Activated CD4-positive, alpha-beta T cell treated with anti-CD3 and anti-CD28 coated beads, Interleukin-2, amount 10 ng/mL, durations not matched to agents 7 days and 5 days (primary cell): ENCODE measurements around the gene TMEM217. TPM values are rescaled to one million over a fixed set of nuclear protein-coding genes. Genes with fewer than 3 reads are reported as not detected.

ENCODE experiments used
- CTCF ChIA-PET: fragments of 350-600 bp; sonication (Branson Sonifier 250); formaldehyde crosslinking; loops from one replicate; lab custom pipeline; 2021; ENCODE audit warnings: antibody characterized with exemption; lab: Charles Lee
- POLR2A ChIA-PET: fragments of 350-600 bp; sonication (Branson Sonifier 250); formaldehyde crosslinking; loops from one replicate; lab custom pipeline; 2021; ENCODE audit warnings: antibody characterized with exemption; lab: Charles Lee
- DNase-seq: peaks from one replicate; pipeline ENCODE4 v3.0.0-alpha.2; 2020
- H3K27ac Mint-ChIP-seq: one replicate; pipeline ENCODE4 v1.8.0; 2021; ENCODE audit warnings: mild to moderate bottlenecking, moderate library complexity, mixed read lengths
- H3K27me3 Mint-ChIP-seq: one replicate; pipeline ENCODE4 v1.8.0; 2021; ENCODE audit warnings: mixed read lengths
- H3K36me3 Mint-ChIP-seq: one replicate; pipeline ENCODE4 v1.8.0; 2021; ENCODE audit warnings: low read depth, mixed read lengths
- H3K4me1 Mint-ChIP-seq: one replicate; pipeline ENCODE4 v1.8.0; 2021; ENCODE audit warnings: mixed read lengths
- H3K4me3 Mint-ChIP-seq: one replicate; pipeline ENCODE4 v1.8.0; 2021; ENCODE audit warnings: mild to moderate bottlenecking, moderate library complexity, mixed read lengths
- H3K9me3 Mint-ChIP-seq: one replicate; pipeline ENCODE4 v1.8.0; 2021; ENCODE audit warnings: mixed read lengths
- total RNA-seq, 2 experiments: library from RNA; stranded (reverse); gene quantifications; one replicate each; pipeline ENCODE4 v1.2.3, GENCODE V29; 2021

Gene TMEM217
- total RNA-seq, 2 experiments from 2014 or later = 0.92 to 1.3 TPM

- POLR2A ChIA-PET = no interaction called here
- CTCF ChIA-PET = interaction anchor here (0.6 to 1.7 kb wide), 3 partner anchors 10 to 33 kb away, joined by 3 to 9 read pairs (median 3); partner anchors contain the start of genes TBC1D22B and TMEM217
- Mint-ChIP-seq H3K36me3 (peaks cover 40% of the 10 kb centered on the region), H3K27me3 (no peaks in the 10 kb centered on the region), H3K4me1 (peaks cover 83% of the 10 kb centered on the region), H3K27ac (peak overlapping the region; percentile 38), H3K9me3 (no peaks in the 10 kb centered on the region), H3K4me3 (no peak overlapping the region)
- DNase-seq = no peak
Observed at GRCh38 chr6:37275350-37275749, 17.4 kb upstream of the TMEM217 start.

- H3K4me1 Mint-ChIP-seq = peaks cover 67% of the 10 kb centered on the region
- ChIA-PET POLR2A (no interaction called here), CTCF (interaction anchor here (1.1 to 1.7 kb wide), 4 partner anchors 16 to 28 kb away, joined by 3 to 8 read pairs (median 4); partner anchors contain the start of genes TBC1D22B and TMEM217)
Observed at GRCh38 chr6:37273690-37274089, 15.7 kb upstream of the TMEM217 start.

GRCh38 chr6:37272834-37273566, 15.1 kb upstream of the TMEM217 start:
- Mint-ChIP-seq H3K4me3 (peak overlapping the region; percentile 51), H3K36me3 (peaks cover 46% of the 10 kb centered on the region)
- POLR2A ChIA-PET = no interaction called here

More at GRCh38 chr6:37273690-37274089, 15.7 kb upstream of the TMEM217 start:
- Mint-ChIP-seq H3K27ac (peak overlapping the region; percentile 88), H3K36me3 (peaks cover 42% of the 10 kb centered on the region), H3K27me3 (no peaks in the 10 kb centered on the region), H3K4me3 (peak overlapping the region; percentile 51), H3K9me3 (no peaks in the 10 kb centered on the region)
- no peak for DNase-seq

GRCh38 chr6:37269105-37269504, 11.2 kb upstream of the TMEM217 start:
- Mint-ChIP-seq H3K4me3 (no peak overlapping the region), H3K4me1 (peaks cover 50% of the 10 kb centered on the region), H3K27ac (no peak overlapping the region), H3K27me3 (no peaks in the 10 kb centered on the region), H3K36me3 (peaks cover 33% of the 10 kb centered on the region), H3K9me3 (no peaks in the 10 kb centered on the region)
- no peak for DNase-seq
- POLR2A ChIA-PET = no interaction called here
- CTCF ChIA-PET = no interaction called here

More at GRCh38 chr6:37272834-37273566, 15.1 kb upstream of the TMEM217 start:
- H3K27me3 Mint-ChIP-seq = no peaks in the 10 kb centered on the region
- no peaks in the 10 kb centered on the region for H3K9me3 Mint-ChIP-seq
- CTCF ChIA-PET = interaction anchor here (0.6 to 1.6 kb wide), 7 partner anchors 15 to 1542 kb away, joined by 3 to 8 read pairs (median 3); partner anchors contain the start of gene TBC1D22B
- peak; percentile 43 for DNase-seq
- H3K4me1 Mint-ChIP-seq = peaks cover 62% of the 10 kb centered on the region
- peak overlapping the region; percentile 88 for H3K27ac Mint-ChIP-seq

GRCh38 chr6:37265860-37266259, 7.9 kb upstream of the TMEM217 start:
- Mint-ChIP-seq H3K27ac (no peak overlapping the region), H3K4me3 (no peak overlapping the region), H3K27me3 (no peaks in the 10 kb centered on the region), H3K4me1 (peaks cover 48% of the 10 kb centered on the region), H3K9me3 (no peaks in the 10 kb centered on the region), H3K36me3 (peaks cover 39% of the 10 kb centered on the region)
- POLR2A ChIA-PET = no interaction called here
- CTCF ChIA-PET = interaction anchor here (1.4 kb wide), 1 partner anchor 10 kb away, joined by 9 read pairs; no protein-coding TSS in a partner anchor
- DNase-seq = no peak

GRCh38 chr6:37265001-37265400, 7.1 kb upstream of the TMEM217 start:
- H3K9me3 Mint-ChIP-seq = no peaks in the 10 kb centered on the region
- POLR2A ChIA-PET = no interaction called here
- H3K36me3 Mint-ChIP-seq = peaks cover 34% of the 10 kb centered on the region
- CTCF ChIA-PET = interaction anchor here (0.8 to 1.4 kb wide), 2 partner anchors 10 to 12 kb away, joined by 3 to 9 read pairs; no protein-coding TSS in a partner anchor
- no peaks in the 10 kb centered on the region for H3K27me3 Mint-ChIP-seq
- DNase-seq = no peak
- no peak overlapping the region for H3K27ac Mint-ChIP-seq
- H3K4me3 Mint-ChIP-seq = no peak overlapping the region
- H3K4me1 Mint-ChIP-seq = peaks cover 53% of the 10 kb centered on the region

- ChIA-PET CTCF (interaction anchor here (0.6 to 1.8 kb wide), 3 partner anchors 17 to 600 kb away, joined by 3 to 5 read pairs (median 3); no protein-coding TSS in a partner anchor), POLR2A (no interaction called here)
- Mint-ChIP-seq H3K4me3 (no peak overlapping the region), H3K27ac (no peak overlapping the region), H3K4me1 (peaks cover 66% of the 10 kb centered on the region), H3K9me3 (no peaks in the 10 kb centered on the region), H3K36me3 (peaks cover 17% of the 10 kb centered on the region), H3K27me3 (no peaks in the 10 kb centered on the region)
- no peak for DNase-seq
Observed at GRCh38 chr6:37262446-37263026, 4.6 kb upstream of the TMEM217 start.

- H3K4me3 Mint-ChIP-seq = no peak overlapping the region
- CTCF ChIA-PET = interaction anchor here (0.8 to 1.8 kb wide), 6 partner anchors 8 to 90 kb away, joined by 3 to 5 read pairs (median 4); no protein-coding TSS in a partner anchor
- POLR2A ChIA-PET = interaction anchor here (0.6 to 0.7 kb wide), 3 partner anchors 14 to 1057 kb away, joined by 3 to 4 read pairs (median 3); no protein-coding TSS in a partner anchor
- no peak for DNase-seq
- no peaks in the 10 kb centered on the region for H3K27me3 Mint-ChIP-seq
- no peaks in the 10 kb centered on the region for H3K9me3 Mint-ChIP-seq
- H3K36me3 Mint-ChIP-seq = peaks cover 17% of the 10 kb centered on the region
- peaks cover 76% of the 10 kb centered on the region for H3K4me1 Mint-ChIP-seq
- no peak overlapping the region for H3K27ac Mint-ChIP-seq
Observed at GRCh38 chr6:37261198-37261597, 3.3 kb upstream of the TMEM217 start.

GRCh38 chr6:37260444-37260843, 2.5 kb upstream of the TMEM217 start:
- H3K9me3 Mint-ChIP-seq = no peaks in the 10 kb centered on the region
- POLR2A ChIA-PET = no interaction called here
- H3K27ac Mint-ChIP-seq = peak overlapping the region; percentile 88
- DNase-seq = no peak
- H3K4me1 Mint-ChIP-seq = peaks cover 72% of the 10 kb centered on the region
- H3K27me3 Mint-ChIP-seq = no peaks in the 10 kb centered on the region
- H3K36me3 Mint-ChIP-seq = peaks cover 18% of the 10 kb centered on the region
- H3K4me3 Mint-ChIP-seq = peak overlapping the region; percentile 12
- CTCF ChIA-PET = interaction anchor here (1.0 to 1.6 kb wide), 2 partner anchors 29 to 89 kb away, joined by 4 to 5 read pairs; no protein-coding TSS in a partner anchor

- CTCF ChIA-PET = no interaction called here
- Mint-ChIP-seq H3K27me3 (no peaks in the 10 kb centered on the region), H3K4me1 (peaks cover 68% of the 10 kb centered on the region), H3K27ac (peak overlapping the region; percentile 88), H3K9me3 (no peaks in the 10 kb centered on the region), H3K36me3 (peaks cover 19% of the 10 kb centered on the region), H3K4me3 (peak overlapping the region; percentile 87)
- POLR2A ChIA-PET = no interaction called here
- no peak for DNase-seq
Observed at GRCh38 chr6:37260040-37260439, 2.1 kb upstream of the TMEM217 start.

GRCh38 chr6:37259191-37259590, 1.2 kb upstream of the TMEM217 start:
- CTCF ChIA-PET = interaction anchor here (0.6 to 2.0 kb wide), 3 partner anchors 13 to 1136 kb away, joined by 3 to 4 read pairs (median 3); no protein-coding TSS in a partner anchor
- no peak for DNase-seq
- no peaks in the 10 kb centered on the region for H3K9me3 Mint-ChIP-seq
- peak overlapping the region; percentile 87 for H3K4me3 Mint-ChIP-seq
- peaks cover 60% of the 10 kb centered on the region for H3K4me1 Mint-ChIP-seq
- H3K27me3 Mint-ChIP-seq = no peaks in the 10 kb centered on the region
- POLR2A ChIA-PET = no interaction called here
- H3K27ac Mint-ChIP-seq = peak overlapping the region; percentile 88
- peaks cover 19% of the 10 kb centered on the region for H3K36me3 Mint-ChIP-seq

- Mint-ChIP-seq H3K27ac (peak overlapping the region; percentile 88), H3K9me3 (no peaks in the 10 kb centered on the region), H3K4me3 (peak overlapping the region; percentile 87), H3K4me1 (peaks cover 56% of the 10 kb centered on the region), H3K27me3 (no peaks in the 10 kb centered on the region), H3K36me3 (peaks cover 15% of the 10 kb centered on the region)
- CTCF ChIA-PET = interaction anchor here (0.6 to 2.0 kb wide), 8 partner anchors 8 to 1135 kb away, joined by 3 to 5 read pairs (median 3); no protein-coding TSS in a partner anchor
- POLR2A ChIA-PET = no interaction called here
- no peak for DNase-seq
Observed at GRCh38 chr6:37258405-37259105, 611 bp upstream of the TMEM217 start.
